HEK293 (cell line): Measurements from ENCODE around the gene CDH23.

Experiments
- ATF2 ChIP-seq: fragments of 450-650 bp; formaldehyde crosslinking; IDR thresholded peaks from 2 replicates; pipeline ENCODE4 v1.5.1; 2016; ENCODE audit warnings: missing biosample characterization, missing genetic modification characterization, low read depth
- FEZF1 ChIP-seq: fragments of 450-650 bp; formaldehyde crosslinking; IDR thresholded peaks from 2 replicates; pipeline ENCODE4 v1.5.1; 2016; ENCODE audit warnings: missing biosample characterization, missing genetic modification characterization
- GLI2 ChIP-seq: fragments of 450-650 bp; formaldehyde crosslinking; IDR thresholded peaks from 2 replicates; pipeline ENCODE4; 2017; ENCODE audit warnings: missing biosample characterization, missing genetic modification characterization, low read depth, borderline replicate concordance
- KLF16 ChIP-seq: fragments of 450-650 bp; formaldehyde crosslinking; IDR thresholded peaks from 2 replicates; pipeline ENCODE4 v1.5.1; 2017; ENCODE audit warnings: missing biosample characterization, missing genetic modification characterization
- OVOL3 ChIP-seq: fragments of 450-650 bp; formaldehyde crosslinking; IDR thresholded peaks from 2 replicates; pipeline ENCODE4 v1.5.1; 2016; ENCODE audit warnings: missing biosample characterization, missing genetic modification characterization
- PATZ1 ChIP-seq: fragments of 450-650 bp; formaldehyde crosslinking; IDR thresholded peaks from 2 replicates; pipeline ENCODE4 v1.5.1; 2016; ENCODE audit warnings: missing biosample characterization, missing genetic modification characterization
- REPIN1 ChIP-seq: fragments of 450-650 bp; formaldehyde crosslinking; IDR thresholded peaks from 2 replicates; pipeline ENCODE4 v1.5.1; 2017; ENCODE audit warnings: missing biosample characterization, missing genetic modification characterization, low read depth
- SALL2 ChIP-seq: fragments of 450-650 bp; formaldehyde crosslinking; IDR thresholded peaks from 2 replicates; pipeline ENCODE4 v1.5.0; 2017; ENCODE audit warnings: missing biosample characterization, mild to moderate bottlenecking, missing genetic modification characterization, borderline replicate concordance
- SCRT1 ChIP-seq: fragments of 450-650 bp; formaldehyde crosslinking; IDR thresholded peaks from 2 replicates; pipeline ENCODE4 v1.5.1; 2016; ENCODE audit warnings: missing biosample characterization, missing genetic modification characterization, borderline replicate concordance
- SP3 ChIP-seq: fragments of 450-650 bp; formaldehyde crosslinking; IDR thresholded peaks from 2 replicates; pipeline ENCODE4 v1.5.1; 2016; ENCODE audit warnings: missing biosample characterization, missing genetic modification characterization
- TCF7L2 ChIP-seq: IDR thresholded peaks from 2 replicates; pipeline ENCODE4 v1.6.1; 2011; ENCODE audit warnings: low read depth, mild to moderate bottlenecking, inconsistent platforms, low read length, moderate library complexity, borderline replicate concordance
- YY1 ChIP-seq: fragments of 450-650 bp; formaldehyde crosslinking; IDR thresholded peaks from 2 replicates; pipeline ENCODE4 v1.5.1; 2018; ENCODE audit warnings: missing biosample characterization, missing genetic modification characterization
- ZBTB17 ChIP-seq: fragments of 450-650 bp; formaldehyde crosslinking; IDR thresholded peaks from 2 replicates; pipeline ENCODE4 v1.5.1; 2016; ENCODE audit warnings: missing biosample characterization, missing genetic modification characterization
- ZBTB26 ChIP-seq: fragments of 450-650 bp; formaldehyde crosslinking; optimal IDR thresholded peaks from 2 replicates; pipeline ENCODE3; 2016; ENCODE audit warnings: missing biosample characterization, mild to moderate bottlenecking, missing genetic modification characterization
- ZBTB49 ChIP-seq: fragments of 450-650 bp; formaldehyde crosslinking; IDR thresholded peaks from 2 replicates; pipeline ENCODE4 v1.5.1; 2016; ENCODE audit warnings: missing biosample characterization, missing genetic modification characterization, low read depth
- ZFP3 ChIP-seq: fragments of 450-650 bp; formaldehyde crosslinking; IDR thresholded peaks from 2 replicates; pipeline ENCODE4 v1.5.1; 2016; ENCODE audit warnings: low read depth, missing biosample characterization, missing genetic modification characterization
- ZFP69B ChIP-seq: fragments of 450-650 bp; formaldehyde crosslinking; IDR thresholded peaks from 2 replicates; pipeline ENCODE4 v1.5.1; 2016; ENCODE audit warnings: missing biosample characterization, missing genetic modification characterization
- ZNF112 ChIP-seq: fragments of 450-650 bp; formaldehyde crosslinking; IDR thresholded peaks from 2 replicates; pipeline ENCODE4 v1.5.0; 2017; ENCODE audit warnings: missing biosample characterization, missing genetic modification characterization
- ZNF140 ChIP-seq: fragments of 450-650 bp; formaldehyde crosslinking; IDR thresholded peaks from 2 replicates; pipeline ENCODE4 v1.5.1; 2016; ENCODE audit warnings: missing biosample characterization, missing genetic modification characterization
- ZNF16 ChIP-seq: fragments of 450-650 bp; formaldehyde crosslinking; IDR thresholded peaks from 2 replicates; pipeline ENCODE4 v1.5.1; 2016; ENCODE audit warnings: low read depth, missing biosample characterization, missing genetic modification characterization
- ZNF211 ChIP-seq: fragments of 450-650 bp; formaldehyde crosslinking; IDR thresholded peaks from 2 replicates; pipeline ENCODE4 v1.5.1; 2016; ENCODE audit warnings: low read depth, missing biosample characterization, missing genetic modification characterization
- ZNF354C ChIP-seq: fragments of 450-650 bp; formaldehyde crosslinking; IDR thresholded peaks from 2 replicates; pipeline ENCODE4 v1.5.1; 2016; ENCODE audit warnings: missing biosample characterization, missing genetic modification characterization, low read depth, borderline replicate concordance
- ZNF548 ChIP-seq: fragments of 450-650 bp; formaldehyde crosslinking; IDR thresholded peaks from 2 replicates; pipeline ENCODE4 v1.5.1; 2016; ENCODE audit warnings: missing biosample characterization, missing genetic modification characterization
- ZNF571 ChIP-seq: fragments of 450-650 bp; formaldehyde crosslinking; IDR thresholded peaks from 2 replicates; pipeline ENCODE4 v1.5.0; 2017; ENCODE audit warnings: missing biosample characterization, missing genetic modification characterization
- ZNF677 ChIP-seq: fragments of 450-650 bp; IDR thresholded peaks from 2 replicates; pipeline ENCODE4 v1.5.0; 2018; ENCODE audit warnings: missing biosample characterization, mild to moderate bottlenecking, missing genetic modification characterization, moderate library complexity
- ZNF747 ChIP-seq: fragments of 450-650 bp; formaldehyde crosslinking; IDR thresholded peaks from 2 replicates; pipeline ENCODE4 v1.5.1; 2016; ENCODE audit warnings: missing biosample characterization, missing genetic modification characterization
- ZNF76 ChIP-seq: fragments of 450-650 bp; formaldehyde crosslinking; IDR thresholded peaks from 2 replicates; pipeline ENCODE4; 2016; ENCODE audit warnings: low read depth, missing biosample characterization, missing genetic modification characterization, borderline replicate concordance
- ZNF768 ChIP-seq: fragments of 450-650 bp; formaldehyde crosslinking; IDR thresholded peaks from 2 replicates; pipeline ENCODE4 v1.5.1; 2018; ENCODE audit warnings: missing biosample characterization, mild to moderate bottlenecking, missing genetic modification characterization
- TF ChIP-seq, protein P1 (sequence below): fragments of 450-650 bp; formaldehyde crosslinking; IDR thresholded peaks from 2 replicates; pipeline ENCODE4 v1.5.1; 2016; ENCODE audit warnings: missing biosample characterization, missing genetic modification characterization
- TF ChIP-seq, protein P2 (sequence below): fragments of 450-650 bp; formaldehyde crosslinking; IDR thresholded peaks from 2 replicates; pipeline ENCODE4 v1.5.1; 2016; ENCODE audit warnings: missing biosample characterization, missing genetic modification characterization

The CDH23 gene

DNA sequence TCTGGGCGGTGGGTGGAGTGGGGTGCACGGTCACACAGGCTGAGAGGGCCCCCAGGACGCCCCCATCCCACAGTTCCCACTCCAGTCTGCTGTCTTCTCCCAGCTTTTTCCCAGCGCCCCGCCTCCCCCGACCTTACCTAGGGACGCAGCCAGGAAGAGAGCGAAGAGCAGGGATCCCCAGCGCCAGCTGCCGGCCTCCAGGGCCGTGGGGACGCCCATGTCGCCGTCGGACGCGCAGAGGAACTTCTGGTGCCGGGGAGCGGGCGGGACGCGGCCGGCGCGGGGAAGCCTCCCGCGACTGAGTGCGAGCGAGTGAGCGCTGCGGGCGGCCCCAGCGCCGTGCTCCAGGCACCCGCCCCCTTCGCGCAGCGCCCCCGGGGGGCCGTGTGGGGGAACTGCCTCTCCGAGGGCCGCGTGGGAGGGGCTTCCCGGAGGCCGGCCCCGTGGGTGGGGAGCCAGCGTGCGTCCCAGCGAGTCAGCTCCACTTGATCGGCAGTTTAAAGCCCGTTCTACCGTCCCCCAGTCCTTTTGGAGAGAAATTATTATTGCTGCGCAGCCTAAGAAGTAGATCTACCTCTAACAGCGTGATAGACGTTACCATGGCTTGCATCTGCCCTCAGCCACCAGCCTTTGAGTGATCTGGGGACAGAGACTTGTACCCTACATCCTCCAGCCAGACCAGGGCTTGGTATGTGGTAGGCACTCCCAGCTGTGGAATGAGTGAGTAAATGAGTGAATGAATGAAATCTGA lies 376.7 kb downstream of the CDH23 start, which contains the start of gene VSIR (continued):
- no peak for TF ChIP-seq ZNF211 (tag by site-specific recombination)
- TF ChIP-seq ZBTB17 (tag by site-specific recombination), result peak; percentile 62
- TF ChIP-seq GLI2 (tag by site-specific recombination), result no peak
- TF ChIP-seq ZNF747 (tag by site-specific recombination), result no peak
- TF ChIP-seq YY1 (tag by site-specific recombination), result no peak
- peak; percentile 51 for TF ChIP-seq ZBTB26 (tag by site-specific recombination)
- TF ChIP-seq ZNF76, result peak; percentile 50; the same call in 1 of the 2 replicates
- no peak for TF ChIP-seq FEZF1 (tag by site-specific recombination)
- TF ChIP-seq TCF7L2, result no peak
- TF ChIP-seq OVOL3 (tag by site-specific recombination), result no peak
- TF ChIP-seq ZFP69B (tag by site-specific recombination), result no peak
- no peak for TF ChIP-seq SCRT1 (tag by site-specific recombination)
- no peak for TF ChIP-seq ZNF571
- TF ChIP-seq, protein P1, sequence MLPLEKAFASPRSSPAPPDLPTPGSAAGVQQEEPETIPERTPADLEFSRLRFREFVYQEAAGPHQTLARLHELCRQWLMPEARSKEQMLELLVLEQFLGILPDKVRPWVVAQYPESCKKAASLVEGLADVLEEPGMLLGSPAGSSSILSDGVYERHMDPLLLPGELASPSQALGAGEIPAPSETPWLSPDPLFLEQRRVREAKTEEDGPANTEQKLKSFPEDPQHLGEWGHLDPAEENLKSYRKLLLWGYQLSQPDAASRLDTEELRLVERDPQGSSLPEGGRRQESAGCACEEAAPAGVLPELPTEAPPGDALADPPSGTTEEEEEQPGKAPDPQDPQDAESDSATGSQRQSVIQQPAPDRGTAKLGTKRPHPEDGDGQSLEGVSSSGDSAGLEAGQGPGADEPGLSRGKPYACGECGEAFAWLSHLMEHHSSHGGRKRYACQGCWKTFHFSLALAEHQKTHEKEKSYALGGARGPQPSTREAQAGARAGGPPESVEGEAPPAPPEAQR (tag by site-specific recombination), result no peak
- TF ChIP-seq ZNF140 (tag by site-specific recombination), result no peak
- TF ChIP-seq ZNF354C, result no peak
- TF ChIP-seq ZNF16 (tag by site-specific recombination), result no peak
- TF ChIP-seq REPIN1 (tag by site-specific recombination), result no peak
- peak; percentile 68 for TF ChIP-seq PATZ1 (tag by site-specific recombination)
- no peak; the same call in 1 of the 2 replicates for TF ChIP-seq ZNF677
- TF ChIP-seq ZNF548 (tag by site-specific recombination), result no peak
- no peak for TF ChIP-seq ATF2 (tag by site-specific recombination)
- TF ChIP-seq ZFP3 (tag by site-specific recombination), result no peak
- no peak for TF ChIP-seq ZNF768 (tag by site-specific recombination)
- no peak for TF ChIP-seq ZNF112 (tag by site-specific recombination)
- no peak for TF ChIP-seq SALL2 (tag by site-specific recombination)
- peak; percentile 62; the same call in 1 of the 2 replicates for TF ChIP-seq SP3 (tag by site-specific recombination)
- TF ChIP-seq, protein P2, sequence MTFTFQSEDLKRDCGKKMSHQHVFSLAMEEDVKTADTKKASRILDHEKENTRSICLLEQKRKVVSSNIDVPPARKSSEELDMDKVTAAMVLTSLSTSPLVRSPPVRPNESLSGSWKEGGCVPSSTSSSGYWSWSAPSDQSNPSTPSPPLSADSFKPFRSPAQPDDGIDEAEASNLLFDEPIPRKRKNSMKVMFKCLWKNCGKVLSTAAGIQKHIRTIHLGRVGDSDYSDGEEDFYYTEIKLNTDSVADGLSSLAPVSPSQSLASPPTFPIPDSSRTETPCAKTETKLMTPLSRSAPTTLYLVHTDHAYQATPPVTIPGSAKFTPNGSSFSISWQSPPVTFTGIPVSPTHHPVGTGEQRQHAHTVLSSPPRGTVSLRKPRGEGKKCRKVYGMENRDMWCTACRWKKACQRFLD (tag by site-specific recombination), result no peak
- no peak for TF ChIP-seq ZBTB49
- no peak for TF ChIP-seq KLF16 (tag by site-specific recombination)
